ENCODE measurements around the gene MUC5AC.

Gene MUC5AC

GRCh38 chr11:1116666-1117390, 40.9 kb upstream of the MUC5AC start:
- H3K4me3 ChIP-seq (ENCODE audit: low read depth, low read length), result no peak overlapping the region
- TF ChIP-seq POLR2A (IDR thresholded peaks at IDR 0.05; ENCODE audit: extremely low read depth, insufficient read length) (no peak), MYC (IDR thresholded peaks at IDR 0.05; ENCODE audit: low read depth, low read length) (no peak), MAX (IDR thresholded peaks at IDR 0.05; ENCODE audit: low read depth, low read length) (no peak), CTCF (IDR thresholded peaks at IDR 0.05; ENCODE audit: low read depth, low read length) (no peak)
- no peak for DNase-seq (ENCODE audit: low read depth)

GRCh38 chr11:1117992-1118391, 39.8 kb upstream of the MUC5AC start:
- H3K4me3 ChIP-seq (ENCODE audit: low read depth, low read length), result no peak overlapping the region
- DNase-seq (ENCODE audit: low read depth), result no peak
- TF ChIP-seq MYC (IDR thresholded peaks at IDR 0.05; ENCODE audit: low read depth, low read length) (no peak), MAX (IDR thresholded peaks at IDR 0.05; ENCODE audit: low read depth, low read length) (no peak), POLR2A (IDR thresholded peaks at IDR 0.05; ENCODE audit: extremely low read depth, insufficient read length) (no peak), CTCF (IDR thresholded peaks at IDR 0.05; ENCODE audit: low read depth, low read length) (no peak)

GRCh38 chr11:1118755-1119603, 38.8 kb upstream of the MUC5AC start:
- TF ChIP-seq MAX (IDR thresholded peaks at IDR 0.05; ENCODE audit: low read depth, low read length) (no peak), POLR2A (IDR thresholded peaks at IDR 0.05; ENCODE audit: extremely low read depth, insufficient read length) (no peak), MYC (IDR thresholded peaks at IDR 0.05; ENCODE audit: low read depth, low read length) (no peak), CTCF (IDR thresholded peaks at IDR 0.05; ENCODE audit: low read depth, low read length) (no peak)
- no peak overlapping the region for H3K4me3 ChIP-seq (ENCODE audit: low read depth, low read length)
- DNase-seq (ENCODE audit: low read depth), result no peak

- TF ChIP-seq MYC (IDR thresholded peaks at IDR 0.05; ENCODE audit: low read depth, low read length) (no peak), POLR2A (IDR thresholded peaks at IDR 0.05; ENCODE audit: extremely low read depth, insufficient read length) (no peak), MAX (IDR thresholded peaks at IDR 0.05; ENCODE audit: low read depth, low read length) (no peak), CTCF (IDR thresholded peaks at IDR 0.05; ENCODE audit: low read depth, low read length) (no peak)
- H3K4me3 ChIP-seq (ENCODE audit: low read depth, low read length), result no peak overlapping the region
- DNase-seq (ENCODE audit: low read depth), result no peak
Measured at GRCh38 chr11:1119604-1120146, 38.1 kb upstream of the MUC5AC start.

GRCh38 chr11:1120532-1121330, 37.0 kb upstream of the MUC5AC start:
- DNase-seq (ENCODE audit: low read depth), result no peak
- no peak overlapping the region for H3K4me3 ChIP-seq (ENCODE audit: low read depth, low read length)
- TF ChIP-seq MAX (IDR thresholded peaks at IDR 0.05; ENCODE audit: low read depth, low read length) (no peak), POLR2A (IDR thresholded peaks at IDR 0.05; ENCODE audit: extremely low read depth, insufficient read length) (no peak), MYC (IDR thresholded peaks at IDR 0.05; ENCODE audit: low read depth, low read length) (no peak), CTCF (IDR thresholded peaks at IDR 0.05; ENCODE audit: low read depth, low read length) (no peak)

Data from NB4 (cell line).